ENCODE measurements around the gene VPS13C.

DNA sequence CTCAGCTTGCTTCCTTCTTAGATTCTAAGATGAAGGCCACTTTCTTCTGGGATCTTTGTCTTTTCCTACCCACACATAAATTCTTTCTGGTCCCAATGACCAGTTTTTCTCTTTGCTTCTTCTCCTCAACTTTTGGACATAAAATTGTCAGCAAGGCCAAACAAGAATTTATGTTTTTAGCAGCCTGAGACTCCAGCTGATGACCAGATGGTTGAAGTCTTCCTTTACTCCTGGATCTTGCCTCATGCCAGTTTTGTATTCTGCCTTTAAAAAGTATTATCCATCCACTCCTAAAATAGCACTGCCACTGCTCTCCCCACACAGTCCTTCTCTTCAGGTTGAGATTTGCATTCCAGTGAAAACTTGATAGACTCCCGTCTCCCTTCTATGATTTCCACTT lies 236.0 kb downstream of the VPS13C start:
- TF ChIP-seq, protein P1, sequence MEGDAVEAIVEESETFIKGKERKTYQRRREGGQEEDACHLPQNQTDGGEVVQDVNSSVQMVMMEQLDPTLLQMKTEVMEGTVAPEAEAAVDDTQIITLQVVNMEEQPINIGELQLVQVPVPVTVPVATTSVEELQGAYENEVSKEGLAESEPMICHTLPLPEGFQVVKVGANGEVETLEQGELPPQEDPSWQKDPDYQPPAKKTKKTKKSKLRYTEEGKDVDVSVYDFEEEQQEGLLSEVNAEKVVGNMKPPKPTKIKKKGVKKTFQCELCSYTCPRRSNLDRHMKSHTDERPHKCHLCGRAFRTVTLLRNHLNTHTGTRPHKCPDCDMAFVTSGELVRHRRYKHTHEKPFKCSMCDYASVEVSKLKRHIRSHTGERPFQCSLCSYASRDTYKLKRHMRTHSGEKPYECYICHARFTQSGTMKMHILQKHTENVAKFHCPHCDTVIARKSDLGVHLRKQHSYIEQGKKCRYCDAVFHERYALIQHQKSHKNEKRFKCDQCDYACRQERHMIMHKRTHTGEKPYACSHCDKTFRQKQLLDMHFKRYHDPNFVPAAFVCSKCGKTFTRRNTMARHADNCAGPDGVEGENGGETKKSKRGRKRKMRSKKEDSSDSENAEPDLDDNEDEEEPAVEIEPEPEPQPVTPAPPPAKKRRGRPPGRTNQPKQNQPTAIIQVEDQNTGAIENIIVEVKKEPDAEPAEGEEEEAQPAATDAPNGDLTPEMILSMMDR (IDR thresholded peaks at IDR 0.05; ENCODE audit: poor library complexity) = no peak
- no peak for TF ChIP-seq EZH2 (IDR thresholded peaks at IDR 0.05; ENCODE audit: borderline replicate concordance)

Measured in hepatocyte (in vitro differentiated cells).